ENCODE results near the gene PIH1D1.
A peak's percentile ranks its signal among the peaks of the same experiment; 100 is the strongest.
"Not testable (repeated sequence)": the region's sequence is repeated elsewhere in the genome, so short reads cannot be mapped to it uniquely, and the experiment has no call there.

PIH1D1 gene

DNA sequence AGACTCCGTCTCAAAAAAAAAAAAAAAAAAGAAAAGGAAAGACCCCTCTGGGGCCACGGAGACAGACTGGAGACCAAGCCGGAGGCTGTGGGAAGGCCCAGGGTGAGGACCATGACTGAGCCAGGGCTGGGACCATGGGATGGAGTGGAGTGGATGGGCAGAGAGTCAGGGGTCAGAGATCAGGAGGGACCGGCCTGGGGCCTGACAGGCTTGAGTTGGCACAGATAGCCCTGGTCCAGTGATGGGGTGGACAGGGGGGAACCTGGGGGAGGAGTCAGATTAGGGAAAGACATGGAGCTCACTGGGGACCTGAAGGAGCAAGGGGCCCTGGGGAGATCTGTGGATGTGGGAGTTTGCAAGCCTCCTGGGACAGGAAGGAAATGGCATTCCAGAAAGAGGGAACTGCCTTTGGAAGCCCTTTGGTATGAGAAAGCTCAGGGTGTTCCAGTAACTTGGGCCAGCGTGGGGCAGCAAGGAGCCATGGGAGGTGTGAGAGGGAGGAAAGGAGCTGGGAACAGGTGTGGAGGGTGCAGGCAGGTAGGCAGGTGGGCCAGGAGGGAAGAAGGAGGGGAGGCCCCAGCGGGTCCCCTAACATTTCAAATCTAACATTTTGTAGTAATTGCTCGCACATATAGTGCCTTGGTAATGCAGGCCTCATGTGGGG lies 29.5 kb upstream of the PIH1D1 start:
- no peak for DNase-seq (ENCODE audit: low spot score)

DNA sequence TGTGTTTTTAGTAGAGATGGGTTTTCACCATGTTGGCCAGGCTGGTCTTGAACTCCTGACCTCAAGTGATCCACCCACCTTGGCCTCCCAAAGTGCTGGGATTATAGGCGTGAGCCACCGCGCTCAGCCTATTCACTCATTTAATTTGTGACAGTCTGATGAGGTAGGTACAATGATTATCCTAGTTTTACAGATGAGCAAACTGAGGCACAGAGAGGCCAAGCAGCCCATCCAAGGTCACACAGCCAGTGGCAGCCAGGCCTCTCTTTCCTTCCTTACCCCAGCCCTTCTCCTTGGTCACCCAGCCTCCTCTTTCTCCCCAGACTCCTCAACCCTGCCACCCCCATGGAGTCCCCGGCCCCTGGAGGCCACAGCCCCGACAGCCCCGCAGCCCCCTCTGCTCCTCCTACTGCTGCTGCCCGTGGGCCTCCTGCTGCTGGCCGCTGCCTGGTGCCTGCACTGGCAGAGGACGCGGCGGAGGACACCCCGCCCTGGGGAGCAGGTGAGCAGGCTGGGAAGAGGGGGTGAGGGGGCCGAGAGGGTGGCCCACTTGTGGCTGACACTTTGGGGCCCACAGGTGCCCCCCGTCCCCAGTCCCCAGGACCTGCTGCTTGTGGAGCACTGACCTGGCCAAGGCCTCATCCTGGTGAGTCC lies 28.5 kb upstream of the PIH1D1 start:
- no peak for DNase-seq (ENCODE audit: low spot score)

DNA sequence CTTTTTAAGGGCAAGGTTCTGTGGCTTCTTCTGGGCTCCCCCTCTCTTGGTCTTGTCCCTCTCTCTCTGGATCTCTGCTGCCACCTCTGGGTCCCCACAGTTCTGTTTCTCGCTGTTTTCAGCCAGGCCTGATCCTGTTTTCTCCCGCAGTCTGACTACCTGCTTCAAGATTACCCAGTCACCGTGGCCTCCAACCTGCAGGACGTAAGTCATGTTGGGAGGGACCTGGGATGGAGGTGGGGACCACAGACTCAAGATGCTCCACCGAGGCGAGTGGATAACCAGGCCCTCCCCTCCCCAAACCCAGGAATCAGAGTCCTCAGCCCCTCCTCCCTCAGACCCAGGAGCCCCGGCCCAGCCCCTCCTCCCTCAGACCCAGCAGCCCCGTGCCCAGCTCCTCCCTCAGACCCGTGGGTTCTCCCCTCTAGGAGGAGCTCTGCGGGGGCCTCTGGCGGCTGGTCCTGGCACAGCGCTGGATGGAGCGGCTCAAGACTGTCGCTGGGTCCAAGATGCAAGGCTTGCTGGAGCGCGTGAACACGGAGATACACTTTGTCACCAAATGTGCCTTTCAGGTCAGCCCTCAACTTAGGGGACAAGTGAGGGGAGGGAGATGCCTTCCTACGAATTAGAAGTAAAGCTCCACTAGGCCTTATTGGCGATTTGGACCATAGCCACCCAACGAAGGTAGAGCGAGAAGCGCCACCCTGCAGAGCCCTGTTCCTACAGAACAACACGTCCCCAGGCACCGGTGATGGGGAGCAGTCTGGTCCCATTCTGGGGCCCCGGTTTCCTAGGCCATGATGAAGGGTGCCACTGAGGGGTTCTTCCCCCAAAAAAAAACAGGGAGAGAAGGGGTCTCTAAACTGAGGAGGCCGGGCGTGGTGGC lies 24.6 kb upstream of the PIH1D1 start:
- DNase-seq (ENCODE audit: low spot score), result peak; percentile 64

DNA sequence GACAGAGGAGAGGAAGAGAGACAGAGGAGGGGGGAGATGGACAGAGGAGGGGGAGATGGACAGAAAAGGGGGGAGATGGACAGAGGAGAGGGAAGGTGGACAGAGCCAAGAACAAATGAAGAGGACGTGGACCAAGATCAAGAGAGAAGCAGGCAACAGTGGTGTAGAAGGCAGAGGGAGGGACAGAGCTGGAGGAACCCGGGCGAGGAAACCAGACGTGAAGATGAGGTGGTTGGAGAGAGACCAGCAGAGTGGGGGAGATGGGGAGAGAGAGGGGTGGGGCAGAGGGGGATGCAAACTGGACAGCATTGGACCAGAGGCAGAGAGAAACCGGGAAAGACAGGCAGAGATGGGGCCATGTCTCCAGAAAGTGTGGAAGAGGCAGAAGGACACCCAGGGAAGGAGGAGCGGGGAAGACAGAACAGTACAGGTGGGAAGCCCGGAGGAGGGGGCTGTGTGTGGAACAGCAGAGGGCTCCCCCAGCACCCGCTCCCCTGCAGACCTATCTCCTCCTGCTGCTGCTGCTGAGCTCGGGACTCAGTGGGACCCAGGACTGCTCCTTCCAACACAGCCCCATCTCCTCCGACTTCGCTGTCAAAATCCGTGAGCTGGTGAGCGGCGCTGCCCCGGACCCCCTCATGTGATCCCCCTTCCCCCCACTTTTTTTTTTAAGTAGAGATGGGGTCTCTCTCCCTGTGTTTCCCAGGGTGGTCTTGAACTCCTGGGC lies 23.7 kb upstream of the PIH1D1 start:
- no peak for DNase-seq (ENCODE audit: low spot score)

DNA sequence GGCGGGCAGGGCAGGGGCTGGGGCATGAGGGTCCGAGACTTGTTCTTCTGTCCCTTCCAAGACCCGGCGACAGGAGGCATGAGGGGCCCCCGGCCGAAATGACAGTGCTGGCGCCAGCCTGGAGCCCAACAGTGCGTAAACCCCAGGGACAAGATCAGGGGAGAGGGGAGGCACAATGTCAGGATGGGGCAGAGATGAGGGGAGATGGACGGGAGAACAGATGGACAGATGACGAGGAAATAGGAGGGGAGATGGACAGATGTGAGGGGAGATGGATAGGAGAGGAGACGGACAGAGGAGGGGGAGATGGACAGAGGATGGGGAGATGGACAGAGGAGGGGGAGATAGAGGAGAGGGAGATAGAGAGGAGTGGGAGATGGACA lies 22.9 kb upstream of the PIH1D1 start:
- DNase-seq (ENCODE audit: low spot score), result no peak

DNA sequence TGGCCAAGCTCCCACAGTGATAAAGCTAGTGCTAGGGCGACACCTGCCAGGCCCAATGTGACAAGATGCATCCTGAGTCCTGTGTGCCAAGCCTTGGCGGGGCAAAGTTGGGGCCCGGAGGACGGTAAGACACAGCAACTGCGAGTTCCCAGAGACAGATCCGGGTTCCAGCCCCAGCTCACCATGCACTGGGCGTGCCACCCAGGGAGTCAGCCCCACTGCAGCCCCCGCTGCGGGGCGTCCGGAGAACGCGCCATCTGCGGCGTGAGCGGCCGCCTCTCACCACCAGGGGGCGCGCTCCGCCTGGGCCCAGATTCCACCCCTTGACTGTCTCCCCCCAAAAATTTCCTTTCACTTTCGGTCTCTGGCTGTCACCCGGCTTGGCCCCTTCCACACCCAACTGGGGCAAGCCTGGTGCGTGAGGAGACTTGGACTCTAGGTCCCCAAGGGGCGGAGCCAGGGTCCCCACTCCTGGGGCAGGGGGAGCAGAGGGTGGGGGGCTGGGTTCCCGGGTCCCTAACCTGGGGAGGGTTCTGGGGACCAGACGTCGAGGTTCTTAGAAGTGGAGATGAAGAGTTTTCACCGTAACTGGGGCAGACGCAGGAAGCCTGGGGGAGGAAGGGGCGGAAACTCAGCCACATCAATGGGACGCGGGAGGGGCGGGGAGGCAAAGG lies 22.4 kb upstream of the PIH1D1 start, which contains the start of gene FLT3LG:
Gene FLT3LG (plus strand): TSS at position 348 of the 674 bp plus-strand sequence. CDS start 425 bp downstream, outside the sequence.
- peak; percentile 85 for DNase-seq (ENCODE audit: low spot score)

DNA sequence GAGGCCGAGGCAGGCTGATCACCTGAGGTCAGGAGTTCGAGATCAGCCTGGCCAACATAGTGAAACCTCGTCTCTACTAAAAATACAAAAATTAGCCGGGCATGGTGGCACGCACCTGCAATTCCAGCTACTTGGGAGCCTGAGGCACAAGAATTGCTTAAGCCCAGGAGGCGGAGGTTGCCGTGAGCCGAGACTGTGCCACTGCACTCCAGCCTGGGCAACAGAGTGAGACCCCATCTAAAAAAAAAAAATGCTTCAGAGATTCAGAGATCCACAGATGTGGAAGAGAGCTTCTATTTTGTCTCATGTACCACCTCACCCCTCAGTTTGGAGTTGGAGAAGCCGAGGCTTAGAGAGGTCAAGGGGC lies 21.9 kb upstream of the PIH1D1 start:
- DNase-seq (ENCODE audit: low spot score), result not testable (repeated sequence)

DNA sequence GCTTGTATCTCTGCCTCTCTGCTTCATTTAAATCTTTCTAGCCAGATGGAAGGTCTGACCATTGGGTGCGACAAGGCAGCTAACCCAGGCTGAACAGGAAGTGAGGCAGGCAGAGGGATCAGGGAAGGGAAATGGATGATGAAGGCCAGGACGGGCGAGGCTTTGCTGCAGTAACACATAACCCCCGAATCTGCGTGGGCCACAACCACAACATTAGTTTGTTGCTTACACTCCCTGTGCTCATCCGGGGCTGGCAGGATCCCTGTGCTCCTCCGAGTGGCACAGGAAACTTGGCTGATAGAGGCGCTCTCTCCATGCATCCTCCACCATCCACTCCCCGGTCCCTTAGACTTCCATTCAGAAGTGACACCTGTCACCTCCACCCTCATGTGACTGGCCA lies 21.3 kb upstream of the PIH1D1 start:
- no peak for DNase-seq (ENCODE audit: low spot score)

DNA sequence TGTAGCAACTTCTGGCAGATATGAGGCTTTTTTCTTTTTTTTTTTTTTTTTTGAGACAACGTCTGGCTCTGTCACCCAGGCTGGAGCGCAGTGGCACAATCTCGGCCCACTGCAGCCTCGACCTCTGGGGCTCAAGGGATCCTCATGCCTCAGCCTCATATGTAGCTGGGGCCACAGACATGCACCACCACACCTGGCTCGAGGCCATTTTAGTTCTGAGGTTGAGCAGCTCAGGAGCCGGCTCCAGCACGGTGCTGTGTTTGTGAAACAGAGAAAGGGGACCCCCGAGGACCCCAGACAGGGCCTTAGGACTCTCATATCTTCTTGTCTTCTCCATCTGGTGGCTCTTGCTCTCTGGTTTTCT lies 19.0 kb upstream of the PIH1D1 start:
- no peak for DNase-seq (ENCODE audit: low spot score)

DNA sequence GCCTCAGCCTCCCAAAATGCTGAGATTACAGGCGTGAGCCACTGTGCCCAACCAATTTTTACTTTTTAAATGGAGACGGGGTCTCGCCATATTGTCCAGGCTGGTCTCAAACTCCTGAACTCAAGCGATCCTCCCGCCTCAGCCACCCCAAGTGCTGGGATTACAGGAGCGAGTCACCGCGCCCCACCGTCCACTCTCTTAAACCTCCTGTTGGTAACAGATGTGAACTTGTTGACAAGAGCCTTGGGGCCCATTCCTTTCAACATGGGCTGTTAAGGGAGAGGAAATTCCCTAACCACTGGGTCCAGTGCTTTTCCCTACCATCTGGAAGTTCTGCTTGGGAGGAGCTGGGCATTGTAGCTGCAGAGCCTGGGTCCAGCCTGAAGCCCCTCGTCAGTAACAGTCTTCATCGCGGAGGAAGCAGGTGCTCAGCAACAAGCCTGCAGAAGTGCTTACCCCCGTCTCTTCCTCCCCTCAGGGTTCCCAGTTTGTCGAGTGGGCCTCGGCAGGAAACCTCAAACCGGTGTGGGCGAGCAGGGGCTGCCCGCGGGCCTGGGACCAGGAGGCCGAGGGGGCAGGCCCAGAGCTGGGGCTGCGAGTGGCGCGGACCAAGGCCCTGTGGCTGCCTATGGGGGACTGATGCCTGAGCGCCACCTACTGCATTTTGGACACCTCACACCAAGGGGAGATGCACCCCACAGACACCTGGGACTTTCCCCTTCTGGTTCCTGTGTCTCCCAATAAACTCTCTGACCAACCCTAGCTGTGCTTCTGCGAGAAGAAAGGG lies 18.4 kb upstream of the PIH1D1 start:
- no peak for DNase-seq (ENCODE audit: low spot score)

DNA sequence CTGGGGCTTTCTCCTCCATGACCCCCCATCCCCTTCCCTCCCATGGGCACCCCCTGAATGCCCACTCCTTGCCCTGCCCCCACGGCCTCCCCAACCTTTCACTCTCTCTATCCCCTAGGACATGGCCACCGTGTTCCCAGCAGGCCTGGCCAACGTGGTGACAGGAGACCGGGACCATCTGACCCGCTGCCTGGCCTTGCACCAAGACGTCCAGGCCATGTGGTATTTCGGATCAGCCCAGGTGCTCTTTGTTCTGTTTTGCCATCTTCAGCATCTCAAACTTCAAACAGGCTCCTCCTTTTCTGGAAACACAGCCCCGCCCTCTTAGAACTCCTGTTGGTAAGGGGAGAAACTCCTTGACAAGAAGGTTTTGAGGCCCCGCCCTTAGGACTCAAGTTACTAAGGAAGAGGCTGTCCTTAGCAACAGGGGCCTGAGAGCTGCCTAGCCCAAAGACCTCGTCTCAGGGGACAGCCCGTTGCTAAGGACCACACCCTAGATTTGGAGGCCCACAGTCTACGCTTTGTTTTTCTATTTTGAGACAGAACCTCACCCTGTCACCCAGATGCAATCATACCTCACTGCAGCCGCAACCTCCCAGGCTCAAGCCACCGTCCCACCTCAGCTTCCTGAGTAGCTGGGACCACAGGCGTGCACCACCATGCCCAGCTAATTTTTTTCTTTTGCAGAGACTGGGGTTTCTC lies 17.3 kb upstream of the PIH1D1 start:
- peak; percentile 53 for DNase-seq (ENCODE audit: low spot score)

DNA sequence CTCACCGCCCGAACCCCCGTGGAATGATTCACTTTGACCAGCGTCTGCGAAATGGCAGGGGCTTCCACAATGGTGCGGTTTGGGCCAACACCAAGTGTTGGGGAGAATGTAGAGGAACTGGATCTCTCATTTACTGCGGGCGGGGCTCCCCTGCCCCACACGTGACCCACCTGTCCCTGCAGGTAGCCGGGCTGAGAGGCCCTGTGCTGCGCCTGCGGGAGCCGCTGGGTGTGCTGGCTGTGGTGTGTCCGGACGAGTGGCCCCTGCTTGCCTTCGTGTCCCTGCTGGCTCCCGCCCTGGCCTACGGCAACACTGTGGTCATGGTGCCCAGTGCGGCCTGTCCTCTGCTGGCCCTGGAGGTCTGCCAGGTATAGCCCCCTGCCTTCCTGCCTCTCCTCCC lies 16.6 kb upstream of the PIH1D1 start:
- no peak for DNase-seq (ENCODE audit: low spot score)

DNA sequence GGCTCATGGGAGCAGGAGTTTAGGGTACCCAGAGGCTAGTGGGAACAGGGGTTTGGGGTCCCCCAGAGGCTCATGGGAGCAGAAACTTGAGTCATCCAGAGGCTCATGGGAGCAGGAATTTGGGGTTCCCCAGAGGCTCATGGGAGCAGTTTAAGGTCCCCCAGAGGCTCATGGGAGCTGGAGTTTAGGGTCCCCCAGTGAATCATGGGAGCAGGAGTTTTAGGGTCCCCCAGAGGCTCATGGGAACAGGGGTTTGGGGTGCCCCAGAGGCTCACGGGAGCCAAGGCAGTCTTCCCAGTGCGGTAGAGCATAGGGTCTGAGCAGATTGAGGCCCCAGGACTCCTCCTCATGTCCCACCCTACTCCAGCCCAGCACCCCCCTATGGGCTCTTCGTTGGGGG lies 13.8 kb upstream of the PIH1D1 start:
- DNase-seq (ENCODE audit: low spot score), result no peak

DNA sequence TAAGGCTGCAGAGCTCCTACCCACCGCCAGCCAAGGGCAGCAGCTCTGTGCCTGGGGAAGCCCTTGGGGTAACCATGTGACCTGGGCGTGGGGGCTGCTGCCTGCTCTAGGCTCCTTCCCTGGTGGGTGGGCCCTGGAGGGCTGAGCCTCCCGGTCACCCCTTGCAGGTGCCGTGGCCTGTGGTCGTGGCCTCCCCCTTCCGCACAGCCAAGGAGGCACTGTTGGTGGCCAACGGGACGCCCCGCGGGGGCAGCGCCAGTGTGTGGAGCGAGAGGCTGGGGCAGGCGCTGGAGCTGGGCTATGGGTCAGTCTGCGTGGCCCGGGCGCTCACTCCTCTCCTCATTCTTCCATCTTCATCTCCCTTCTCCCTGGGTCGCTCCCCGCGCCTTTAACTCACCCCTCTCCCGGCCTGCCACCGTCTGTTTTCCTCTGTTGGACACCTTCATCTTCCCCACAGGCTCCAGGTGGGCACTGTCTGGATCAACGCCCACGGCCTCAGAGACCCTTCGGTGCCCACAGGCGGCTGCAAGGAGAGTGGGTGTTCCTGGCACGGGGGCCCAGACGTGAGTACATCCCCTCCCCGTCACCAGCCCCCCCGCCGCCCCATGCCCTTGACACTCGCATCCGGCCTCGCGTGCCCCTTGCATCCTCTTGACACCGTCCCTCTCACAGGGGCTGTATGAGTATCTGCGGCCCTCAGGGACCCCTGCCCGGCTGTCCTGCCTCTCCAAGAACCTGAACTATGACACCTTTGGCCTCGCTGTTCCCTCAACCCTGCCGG lies 12.5 kb upstream of the PIH1D1 start:
- DNase-seq (ENCODE audit: low spot score), result no peak

DNA sequence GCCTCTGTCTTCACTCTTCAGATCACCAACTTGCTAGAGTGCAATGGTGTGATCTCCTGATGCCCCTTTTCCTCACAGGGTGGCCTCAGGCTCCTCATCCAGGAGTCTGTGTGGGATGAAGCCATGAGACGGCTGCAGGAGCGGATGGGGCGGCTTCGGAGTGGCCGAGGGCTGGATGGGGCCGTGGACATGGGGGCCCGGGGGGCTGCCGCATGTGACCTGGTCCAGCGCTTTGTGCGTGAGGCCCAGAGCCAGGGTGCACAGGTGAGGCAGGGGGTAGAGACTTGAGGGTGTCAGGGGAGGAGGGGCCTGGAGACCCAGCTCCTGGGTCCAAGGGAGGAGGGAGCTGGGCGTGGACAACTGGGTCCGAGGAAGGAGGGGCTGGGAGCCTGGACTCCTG lies 10.9 kb upstream of the PIH1D1 start:
- no peak for DNase-seq (ENCODE audit: low spot score)

DNA sequence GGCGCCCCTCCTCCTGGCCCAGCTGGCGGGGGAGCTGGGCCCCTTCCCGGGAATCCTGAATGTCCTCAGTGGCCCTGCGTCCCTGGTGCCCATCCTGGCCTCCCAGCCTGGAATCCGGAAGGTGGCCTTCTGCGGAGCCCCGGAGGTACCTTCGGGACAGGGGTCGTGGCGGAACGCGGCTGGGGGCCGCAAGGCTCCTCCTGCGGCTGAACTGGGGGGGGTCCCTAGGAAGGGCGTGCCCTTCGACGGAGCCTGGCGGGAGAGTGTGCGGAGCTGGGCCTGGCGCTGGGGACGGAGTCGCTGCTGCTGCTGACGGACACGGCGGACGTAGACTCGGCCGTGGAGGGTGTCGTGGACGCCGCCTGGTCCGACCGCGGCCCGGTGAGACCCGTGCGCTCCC lies 10.0 kb upstream of the PIH1D1 start:
- DNase-seq (ENCODE audit: low spot score), result no peak

DNA sequence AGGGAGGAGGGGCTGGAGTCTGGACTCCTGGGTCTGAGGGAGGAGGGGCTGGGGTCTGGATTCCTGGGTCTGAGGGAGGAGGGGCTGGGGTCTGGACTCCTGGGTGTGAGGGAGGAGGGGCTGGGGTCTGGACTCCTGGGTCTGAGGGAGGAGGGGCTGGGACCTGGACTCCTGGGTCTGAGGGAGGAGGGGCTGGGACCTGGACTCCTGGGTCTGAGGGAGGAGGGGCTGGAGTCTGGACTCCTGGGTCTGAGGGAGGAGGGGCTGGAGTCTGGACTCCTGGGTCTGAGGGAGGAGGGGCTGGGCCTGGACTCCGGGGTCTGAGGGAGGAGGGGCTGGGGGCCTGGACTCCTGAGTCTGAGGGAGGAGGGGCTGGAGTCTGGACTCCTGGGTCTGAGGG lies 9.5 kb upstream of the PIH1D1 start:
- DNase-seq (ENCODE audit: low spot score), result not testable (repeated sequence)

DNA sequence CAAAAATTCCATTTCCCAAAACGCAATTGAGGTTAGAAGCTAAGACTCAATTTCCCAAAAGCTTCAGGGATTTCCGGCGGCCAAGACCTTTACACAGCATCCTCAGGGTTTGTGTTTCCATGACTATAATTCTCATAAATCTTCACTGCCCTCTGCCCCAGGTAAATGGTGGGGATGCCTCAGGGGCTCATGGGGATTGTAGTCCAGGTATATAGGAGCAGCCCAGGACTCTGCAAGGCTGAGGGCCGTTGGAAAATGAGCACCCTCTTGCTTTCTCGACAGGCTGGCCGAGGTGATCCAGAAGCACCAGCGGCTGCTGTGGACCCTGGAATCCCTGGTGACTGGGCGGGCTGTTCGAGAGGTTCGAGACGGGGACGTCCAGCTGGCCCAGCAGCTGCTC lies 7.8 kb upstream of the PIH1D1 start:
- no peak for DNase-seq (ENCODE audit: low spot score)

DNA sequence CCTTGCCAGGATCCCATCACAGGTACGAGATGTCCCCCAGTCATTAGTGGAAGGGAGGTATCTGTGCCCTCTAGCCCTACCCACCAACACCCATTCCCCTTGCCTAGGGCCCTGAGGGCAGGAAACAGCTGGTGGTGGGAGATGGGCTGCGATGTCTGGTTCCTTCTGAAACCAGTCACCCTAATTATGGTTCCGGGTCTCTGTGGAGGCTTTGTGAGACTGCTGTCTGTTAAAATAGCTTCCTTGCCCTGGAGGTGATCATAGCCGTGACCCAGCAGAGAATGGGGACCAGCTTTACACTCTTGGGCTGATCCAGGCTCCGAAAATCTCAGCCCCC lies 6.9 kb upstream of the PIH1D1 start:
- no peak for DNase-seq (ENCODE audit: low spot score)

DNA sequence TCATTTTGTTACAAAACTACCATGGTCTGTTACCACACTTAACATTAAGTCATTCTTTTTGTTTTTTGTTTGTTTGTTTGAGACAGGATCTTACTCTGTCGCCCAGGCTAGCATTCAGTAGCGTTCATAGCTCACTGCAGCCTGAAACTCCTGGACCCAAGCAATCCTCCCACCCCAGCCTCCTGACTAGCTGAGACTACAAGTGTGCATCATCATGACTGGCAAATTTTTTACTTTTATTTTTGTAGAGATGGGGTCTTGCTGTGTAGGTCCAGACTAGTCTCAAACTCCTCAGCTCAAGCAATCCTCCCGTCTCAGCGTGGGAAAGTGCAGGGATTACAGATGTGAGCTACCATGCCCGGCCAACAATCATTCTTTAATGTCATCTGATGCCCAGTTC lies 4.7 kb upstream of the PIH1D1 start:
- no peak for DNase-seq (ENCODE audit: low spot score)
